ENCODE measurements around the gene TPMT. TPM values are rescaled to one million over a fixed set of nuclear protein-coding genes. Genes with fewer than 3 reads are reported as not detected.
A peak's percentile ranks its signal among the peaks of the same experiment; 100 is the strongest.

Gene TPMT
- total and polyA plus RNA-seq, 2 of the 13 experiments (the other 11 are each of a cell fraction or from before 2014, with no cell fraction given), result 11.1 to 22.8 TPM

GRCh38 chr6:18122128-18123093 lies 32.5 kb downstream of the TPMT start, which contains the start of gene NHLRC1 (continued):
- TF ChIP-seq ZNF331 (CRISPR knock-in tag; IDR thresholded peaks at IDR 0.05) (peak; percentile 98), RARA (CRISPR knock-in tag; IDR thresholded peaks at IDR 0.05) (peak; percentile 100), ZFP36 (IDR thresholded peaks at IDR 0.05; ENCODE audit: borderline replicate concordance, low read depth, low read length, partially characterized antibody) (no peak), ZNF605 (CRISPR knock-in tag; IDR thresholded peaks at IDR 0.05) (peak; percentile 93), MIER2 (CRISPR knock-in tag; IDR thresholded peaks at IDR 0.05) (peak; percentile 89), NRL (CRISPR knock-in tag; IDR thresholded peaks at IDR 0.05; ENCODE audit: borderline replicate concordance) (peak; percentile 99), SRF (IDR thresholded peaks at IDR 0.05; ENCODE audit: low read depth, low read length) (no peak), KLF6 (CRISPR knock-in tag; IDR thresholded peaks at IDR 0.05) (peak; percentile 91), ZNF615 (CRISPR knock-in tag; IDR thresholded peaks at IDR 0.05; ENCODE audit: borderline replicate concordance) (peak; percentile 88; the same call in 1 of the 2 replicates), ZSCAN20 (CRISPR knock-in tag; IDR thresholded peaks at IDR 0.05; ENCODE audit: borderline replicate concordance) (peak; percentile 74; the same call in 1 of the 2 replicates), TAF15 (IDR thresholded peaks at IDR 0.05; ENCODE audit: low read depth, low read length, poor library complexity, severe bottlenecking) (peak; percentile 74), ZNF260 (CRISPR knock-in tag; IDR thresholded peaks at IDR 0.05; ENCODE audit: borderline replicate concordance, low read depth) (no peak), ZNF878 (CRISPR knock-in tag; IDR thresholded peaks at IDR 0.05) (peak; percentile 54; the same call in 1 of the 2 replicates), ZNF136 (CRISPR knock-in tag; IDR thresholded peaks at IDR 0.05; ENCODE audit: low read depth) (no peak), ZNF281 (CRISPR knock-in tag; IDR thresholded peaks at IDR 0.05; ENCODE audit: borderline replicate concordance) (peak; percentile 96), ZNF451 (CRISPR knock-in tag; IDR thresholded peaks at IDR 0.05) (peak; percentile 100), NFE2L1 (CRISPR knock-in tag; IDR thresholded peaks at IDR 0.05; ENCODE audit: borderline replicate concordance) (peak; percentile 57; the same call in 1 of the 2 replicates)
- TF ChIP-seq, protein P1, sequence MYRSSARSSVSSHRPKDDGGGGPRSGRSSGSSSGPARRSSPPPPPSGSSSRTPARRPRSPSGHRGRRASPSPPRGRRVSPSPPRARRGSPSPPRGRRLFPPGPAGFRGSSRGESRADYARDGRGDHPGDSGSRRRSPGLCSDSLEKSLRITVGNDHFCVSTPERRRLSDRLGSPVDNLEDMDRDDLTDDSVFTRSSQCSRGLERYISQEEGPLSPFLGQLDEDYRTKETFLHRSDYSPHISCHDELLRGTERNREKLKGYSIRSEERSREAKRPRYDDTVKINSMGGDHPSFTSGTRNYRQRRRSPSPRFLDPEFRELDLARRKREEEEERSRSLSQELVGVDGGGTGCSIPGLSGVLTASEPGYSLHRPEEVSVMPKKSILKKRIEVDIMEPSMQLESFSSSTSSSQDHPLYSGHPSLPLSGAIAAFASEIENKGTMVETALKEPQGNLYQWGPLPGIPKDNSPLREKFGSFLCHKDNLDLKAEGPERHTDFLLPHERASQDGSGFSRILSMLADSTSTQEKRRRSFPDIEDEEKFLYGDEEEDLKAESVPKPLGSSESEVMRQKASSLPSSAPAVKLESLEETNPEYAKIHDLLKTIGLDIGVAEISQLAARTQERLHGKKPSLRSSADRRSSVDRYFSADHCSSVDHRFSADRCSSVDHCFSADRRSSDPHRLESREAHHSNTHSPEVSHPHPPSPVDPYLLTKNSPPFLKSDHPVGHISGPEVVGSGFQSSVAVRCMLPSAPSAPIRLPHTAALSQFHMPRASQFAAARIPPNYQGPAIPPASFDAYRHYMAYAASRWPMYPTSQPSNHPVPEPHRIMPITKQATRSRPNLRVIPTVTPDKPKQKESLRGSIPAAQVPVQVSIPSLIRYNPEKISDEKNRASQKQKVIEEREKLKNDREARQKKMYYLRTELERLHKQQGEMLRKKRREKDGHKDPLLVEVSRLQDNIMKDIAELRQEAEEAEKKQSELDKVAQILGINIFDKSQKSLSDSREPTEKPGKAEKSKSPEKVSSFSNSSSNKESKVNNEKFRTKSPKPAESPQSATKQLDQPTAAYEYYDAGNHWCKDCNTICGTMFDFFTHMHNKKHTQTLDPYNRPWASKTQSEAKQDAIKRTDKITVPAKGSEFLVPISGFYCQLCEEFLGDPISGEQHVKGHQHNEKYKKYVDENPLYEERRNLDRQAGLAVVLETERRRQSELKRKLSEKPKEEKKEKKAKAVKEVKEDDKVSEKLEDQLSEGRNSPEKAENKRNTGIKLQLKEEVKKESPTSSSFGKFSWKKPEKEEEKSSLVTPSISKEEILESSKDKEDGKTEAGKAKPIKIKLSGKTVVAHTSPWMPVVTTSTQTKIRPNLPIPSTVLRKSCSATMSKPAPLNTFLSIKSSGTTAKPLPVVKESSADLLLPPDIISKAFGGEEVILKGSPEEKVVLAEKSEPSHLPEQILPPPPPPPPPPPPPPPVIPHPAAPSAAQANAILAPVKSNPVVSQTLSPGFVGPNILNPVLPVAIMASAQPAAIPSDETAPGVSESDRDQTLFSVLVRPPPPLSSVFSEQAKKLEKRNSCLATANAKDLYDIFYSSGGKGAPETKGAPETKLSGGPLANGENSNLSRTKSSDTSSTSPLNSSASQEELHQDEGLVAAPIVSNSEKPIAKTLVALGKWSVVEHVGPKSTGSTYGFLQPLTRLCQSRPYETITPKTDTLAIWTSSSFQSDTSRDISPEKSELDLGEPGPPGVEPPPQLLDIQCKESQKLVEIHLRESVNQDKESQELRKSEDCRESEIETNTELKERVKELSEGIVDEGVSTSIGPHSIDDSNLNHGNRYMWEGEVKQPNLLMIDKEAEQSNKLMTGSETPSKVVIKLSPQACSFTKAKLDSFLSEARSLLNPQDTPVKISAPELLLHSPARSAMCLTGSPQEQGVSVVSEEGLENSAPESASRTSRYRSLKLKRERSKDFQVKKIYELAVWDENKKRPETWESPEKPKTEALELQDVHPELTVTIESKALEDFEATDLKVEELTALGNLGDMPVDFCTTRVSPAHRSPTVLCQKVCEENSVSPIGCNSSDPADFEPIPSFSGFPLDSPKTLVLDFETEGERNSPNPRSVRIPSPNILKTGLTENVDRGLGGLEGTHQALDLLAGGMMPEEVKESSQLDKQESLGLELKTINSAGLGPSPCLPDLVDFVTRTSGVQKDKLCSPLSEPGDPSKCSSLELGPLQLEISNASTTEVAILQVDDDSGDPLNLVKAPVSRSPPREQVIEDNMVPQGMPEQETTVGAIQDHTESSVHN (CRISPR knock-in tag; IDR thresholded peaks at IDR 0.05), result peak; percentile 94; the same call in 1 of the 2 replicates

Measured in HepG2 (cell line).